Measurements from ENCODE around the gene MICAL2. TPM values are rescaled to one million over a fixed set of nuclear protein-coding genes. Genes with fewer than 3 reads are reported as not detected.

Gene MICAL2
- total and polyA plus RNA-seq, 2 of the 13 experiments (the other 11 are each of a cell fraction or from before 2014, with no cell fraction given): 0.78 to 1.1 TPM

DNA sequence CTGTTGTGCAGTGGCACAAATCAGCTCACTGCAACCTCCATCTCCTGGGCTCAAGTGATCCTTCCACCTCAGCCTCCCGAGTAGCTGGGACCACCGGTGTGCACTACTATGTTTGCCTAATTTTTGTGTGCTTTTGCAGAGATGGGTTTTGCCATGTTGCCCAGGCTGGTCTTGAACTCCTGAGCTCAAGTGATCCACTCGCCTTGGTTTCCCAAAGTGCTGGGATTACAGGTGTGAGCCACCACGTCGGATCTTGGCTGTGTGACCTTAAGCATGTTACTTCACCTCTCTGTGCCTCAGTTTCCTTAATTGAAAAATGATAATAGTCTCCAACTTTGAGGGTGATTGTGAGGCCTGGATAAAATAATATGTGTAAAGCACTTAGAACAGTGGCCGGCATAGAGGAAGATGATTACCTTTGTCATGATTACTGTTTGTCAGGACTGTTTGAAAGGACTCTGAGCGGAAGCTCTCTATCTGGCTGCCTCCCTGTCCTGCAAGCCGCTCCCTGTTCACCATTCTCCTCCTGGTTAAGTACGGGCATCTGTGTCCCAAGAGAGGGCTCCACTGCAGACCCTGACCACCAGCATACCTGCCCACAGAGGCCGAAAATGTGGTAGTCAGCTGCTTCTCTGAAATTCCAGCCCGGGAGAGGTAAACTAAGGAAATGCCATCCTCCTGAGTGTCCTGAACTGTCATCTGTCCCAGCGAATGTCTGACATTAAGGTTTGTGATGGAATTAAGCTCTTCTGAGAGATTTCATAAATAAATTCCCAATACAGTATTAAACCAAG lies 73.6 kb downstream of the MICAL2 start:
- ChIA-PET POLR2A (no interaction called here), CTCF (ENCODE audit: low intra/inter-chr PET ratio, low total read pairs) (no interaction called here)
- no peak overlapping the region for H2AFZ ChIP-seq (ENCODE audit: low read length)
- 87% methylated on average over 10 of the region's 12 CpGs for WGBS (ENCODE audit: low lambda C conversion rate)
- no peak overlapping the region for H3K4me2 ChIP-seq (ENCODE audit: low read depth, low read length)
- TF ChIP-seq, protein P1, sequence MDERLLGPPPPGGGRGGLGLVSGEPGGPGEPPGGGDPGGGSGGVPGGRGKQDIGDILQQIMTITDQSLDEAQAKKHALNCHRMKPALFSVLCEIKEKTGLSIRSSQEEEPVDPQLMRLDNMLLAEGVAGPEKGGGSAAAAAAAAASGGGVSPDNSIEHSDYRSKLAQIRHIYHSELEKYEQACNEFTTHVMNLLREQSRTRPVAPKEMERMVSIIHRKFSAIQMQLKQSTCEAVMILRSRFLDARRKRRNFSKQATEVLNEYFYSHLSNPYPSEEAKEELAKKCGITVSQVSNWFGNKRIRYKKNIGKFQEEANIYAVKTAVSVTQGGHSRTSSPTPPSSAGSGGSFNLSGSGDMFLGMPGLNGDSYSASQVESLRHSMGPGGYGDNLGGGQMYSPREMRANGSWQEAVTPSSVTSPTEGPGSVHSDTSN (CRISPR knock-in tag; IDR thresholded peaks at IDR 0.05): no peak
- TF ChIP-seq ZNF850 (CRISPR knock-in tag; conservative IDR thresholded peaks at IDR 0.05): no peak
- 0 out of 2 replicates have a peak, but pooled peaks have one; percentile 19 for TF ChIP-seq ZNF768 (CRISPR knock-in tag; IDR thresholded peaks at IDR 0.05)
- TF ChIP-seq, protein P2, sequence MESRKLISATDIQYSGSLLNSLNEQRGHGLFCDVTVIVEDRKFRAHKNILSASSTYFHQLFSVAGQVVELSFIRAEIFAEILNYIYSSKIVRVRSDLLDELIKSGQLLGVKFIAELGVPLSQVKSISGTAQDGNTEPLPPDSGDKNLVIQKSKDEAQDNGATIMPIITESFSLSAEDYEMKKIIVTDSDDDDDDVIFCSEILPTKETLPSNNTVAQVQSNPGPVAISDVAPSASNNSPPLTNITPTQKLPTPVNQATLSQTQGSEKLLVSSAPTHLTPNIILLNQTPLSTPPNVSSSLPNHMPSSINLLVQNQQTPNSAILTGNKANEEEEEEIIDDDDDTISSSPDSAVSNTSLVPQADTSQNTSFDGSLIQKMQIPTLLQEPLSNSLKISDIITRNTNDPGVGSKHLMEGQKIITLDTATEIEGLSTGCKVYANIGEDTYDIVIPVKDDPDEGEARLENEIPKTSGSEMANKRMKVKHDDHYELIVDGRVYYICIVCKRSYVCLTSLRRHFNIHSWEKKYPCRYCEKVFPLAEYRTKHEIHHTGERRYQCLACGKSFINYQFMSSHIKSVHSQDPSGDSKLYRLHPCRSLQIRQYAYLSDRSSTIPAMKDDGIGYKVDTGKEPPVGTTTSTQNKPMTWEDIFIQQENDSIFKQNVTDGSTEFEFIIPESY (CRISPR knock-in tag; IDR thresholded peaks at IDR 0.05): no peak
- no peaks in the 10 kb centered on the region for H3K27me3 ChIP-seq (ENCODE audit: control insufficient read depth in 1 of 2, insufficient read depth in 2 of 2, low read length in 2 of 2)
- H4K20me1 ChIP-seq (ENCODE audit: insufficient read depth, low read length): no peaks in the 10 kb centered on the region
- 0 out of 2 replicates have a peak, but pooled peaks cover 7% of the 10 kb centered on the region for H3K4me1 ChIP-seq (ENCODE audit: insufficient read depth, low read length)
- ATAC-seq (no peak), DNase-seq (ENCODE audit: low spot score) (no peak), FAIRE-seq (no peak)
- no peak overlapping the region for H3K27ac ChIP-seq (ENCODE audit: extremely low read length, insufficient read depth, low read length)
- no TSS peak for BruUV-seq (replicated peaks)
- in situ Hi-C loops (cut with HindIII; ENCODE audit: extremely low pct_ligation_motif_present, low pct_unique_long_range_greater_than_20kb) (no loop called here), intact Hi-C loops (cut with micrococcal nuclease; ENCODE audit: unreplicated experiment) (no loop called here)
- no peaks in the 10 kb centered on the region for H3K79me2 ChIP-seq (ENCODE audit: insufficient read depth, low read length)
- no peak overlapping the region for H3K9ac ChIP-seq (ENCODE audit: insufficient read depth, low read depth, low read length)
- no peaks in the 10 kb centered on the region for H3K36me3 ChIP-seq (replicated peaks in 1 of 2; ENCODE audit: control insufficient read depth in 1 of 2, insufficient read depth in 2 of 2, low read length in 2 of 2)
- H3K4me3 ChIP-seq (replicated peaks in 1 of 3; ENCODE audit: insufficient read depth in 1 of 3, low read depth in 2 of 3, low read length in 3 of 3): no peak overlapping the region
- H3K9me3 ChIP-seq (ENCODE audit: low read length): no peaks in the 10 kb centered on the region
